Tibial nerve (tissue), 4 donors: ENCODE measurements around the gene AUTS2.

Experiments used
- CTCF ChIP-seq, 5 experiments: fragments of 200-600 bp in 3 of 5; fragments of 450-650 bp in 2 of 5; sonication (generic) in 3 of 5; IDR thresholded peaks; one replicate each; pipeline ENCODE4 v1.5.1; 2016 to 2019; ENCODE audit warnings: antibody characterized with exemption in 5 of 5, mild to moderate bottlenecking in 3 of 5, moderate library complexity in 2 of 5
- EP300 ChIP-seq, 2 donors: sonication (generic); formaldehyde crosslinking; IDR thresholded peaks; one replicate each; pipeline ENCODE4 v1.6.1; 2017; ENCODE audit warnings: antibody characterized with exemption in 2 of 2, mild to moderate bottlenecking in 1 of 2
- POLR2A ChIP-seq, 2 donors: fragments of 450-650 bp; IDR thresholded peaks; one replicate each; pipeline ENCODE4 v1.6.1; 2017; ENCODE audit warnings: antibody characterized with exemption in 2 of 2, mild to moderate bottlenecking in 2 of 2, moderate library complexity in 2 of 2

GRCh38 chr7:70436790-70437350 lies 838.6 kb downstream of the AUTS2 start:
- no peak for TF ChIP-seq CTCF (IDR thresholded peaks at IDR 0.05)
- no peak for TF ChIP-seq EP300 (IDR thresholded peaks at IDR 0.05)
- TF ChIP-seq POLR2A (IDR thresholded peaks at IDR 0.05), result no peak
